ENCODE data around the gene NTRK1.

NTRK1 gene

DNA sequence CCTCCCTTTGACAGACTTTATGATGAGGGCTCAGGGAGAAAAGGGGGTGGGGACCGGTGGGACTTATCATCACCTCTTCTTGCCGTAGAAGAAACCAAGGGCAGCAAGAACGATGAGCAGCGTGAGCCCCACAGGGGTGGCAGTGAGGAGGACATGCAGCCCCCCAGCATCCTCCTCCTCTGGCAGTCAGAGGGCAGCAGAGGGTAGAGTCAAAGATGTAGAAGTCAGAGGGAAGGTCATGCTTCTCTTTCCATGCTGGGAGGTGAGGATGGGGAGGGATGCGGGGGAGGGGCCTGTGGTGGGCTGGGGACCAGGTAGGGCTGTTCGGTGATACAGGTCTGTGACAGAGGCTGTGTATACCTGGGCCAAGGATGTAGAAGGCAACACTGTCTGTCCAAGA, 16.6 kb upstream of the NTRK1 start:
- H3K4me3 ChIP-seq (ENCODE audit: low read depth, low read length), result no peak overlapping the region
- no peak for TF ChIP-seq CTCF (IDR thresholded peaks at IDR 0.05; ENCODE audit: low read depth, low read length, missing control alignments)
- DNase-seq (ENCODE audit: low read depth), result no peak

GRCh38 chr1:156844638-156845037, 16.0 kb upstream of the NTRK1 start:
- DNase-seq (ENCODE audit: low read depth), result no peak
- no peak overlapping the region for H3K4me3 ChIP-seq (ENCODE audit: low read depth, low read length)
- no peak for TF ChIP-seq CTCF (IDR thresholded peaks at IDR 0.05; ENCODE audit: low read depth, low read length, missing control alignments)

GRCh38 chr1:156845055-156845952, 15.4 kb upstream of the NTRK1 start:
- no peak for TF ChIP-seq CTCF (IDR thresholded peaks at IDR 0.05; ENCODE audit: low read depth, low read length, missing control alignments)
- no peak overlapping the region for H3K4me3 ChIP-seq (ENCODE audit: low read depth, low read length)
- no peak for DNase-seq (ENCODE audit: low read depth)

DNA sequence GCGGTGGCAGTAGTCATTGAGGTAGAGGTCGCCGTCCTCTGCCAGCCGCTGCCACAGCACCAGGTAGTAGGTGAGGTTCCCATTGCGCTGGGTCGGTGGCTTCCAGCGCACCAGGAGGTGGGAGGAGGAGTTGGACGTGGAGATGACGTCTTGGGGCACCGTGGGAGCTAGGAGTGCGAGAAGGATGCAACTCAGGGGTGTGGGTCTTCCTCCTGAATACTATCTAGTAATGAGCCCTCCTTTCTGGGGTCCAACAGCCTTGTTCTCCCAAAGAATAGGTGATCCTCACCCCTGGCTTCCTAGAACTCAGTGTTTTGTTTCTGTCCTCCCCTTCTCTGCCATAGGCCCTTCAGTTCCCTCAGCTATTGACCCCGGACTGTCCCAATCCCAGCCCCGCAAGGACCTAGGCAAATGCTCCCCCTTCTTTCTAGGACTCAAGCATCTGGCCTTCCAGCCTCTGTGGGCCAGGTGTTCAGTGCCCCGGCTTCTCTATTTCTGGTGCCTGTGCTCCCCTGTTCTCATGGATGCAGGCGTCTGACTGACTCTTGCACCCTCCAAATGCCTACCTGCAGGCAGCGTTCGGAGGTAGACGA, 14.6 kb upstream of the NTRK1 start:
- no peak overlapping the region for H3K4me3 ChIP-seq (ENCODE audit: low read depth, low read length)
- DNase-seq (ENCODE audit: low read depth), result no peak
- no peak for TF ChIP-seq CTCF (IDR thresholded peaks at IDR 0.05; ENCODE audit: low read depth, low read length, missing control alignments)

DNA sequence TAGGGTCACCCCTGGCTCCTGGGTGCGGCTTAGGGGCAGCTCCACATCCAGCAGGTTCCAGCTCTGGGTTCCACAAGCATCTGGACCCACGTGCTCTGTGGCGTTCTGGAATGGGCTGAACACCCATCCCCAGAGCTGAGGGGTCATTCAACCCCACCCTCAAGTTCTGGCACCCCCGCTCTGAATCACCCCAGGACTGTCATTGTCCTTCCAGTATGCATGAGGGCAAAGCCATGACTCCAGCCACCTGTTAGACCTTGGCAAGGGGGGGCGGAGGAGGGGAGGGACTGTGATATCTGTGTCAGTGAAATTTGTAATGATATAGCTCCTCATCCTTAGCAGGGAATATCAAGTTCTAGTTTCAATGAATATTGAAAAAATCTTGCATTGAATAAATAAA, 14.0 kb upstream of the NTRK1 start:
- H3K4me3 ChIP-seq (ENCODE audit: low read depth, low read length), result no peak overlapping the region
- no peak for TF ChIP-seq CTCF (IDR thresholded peaks at IDR 0.05; ENCODE audit: low read depth, low read length, missing control alignments)
- no peak for DNase-seq (ENCODE audit: low read depth)

DNA sequence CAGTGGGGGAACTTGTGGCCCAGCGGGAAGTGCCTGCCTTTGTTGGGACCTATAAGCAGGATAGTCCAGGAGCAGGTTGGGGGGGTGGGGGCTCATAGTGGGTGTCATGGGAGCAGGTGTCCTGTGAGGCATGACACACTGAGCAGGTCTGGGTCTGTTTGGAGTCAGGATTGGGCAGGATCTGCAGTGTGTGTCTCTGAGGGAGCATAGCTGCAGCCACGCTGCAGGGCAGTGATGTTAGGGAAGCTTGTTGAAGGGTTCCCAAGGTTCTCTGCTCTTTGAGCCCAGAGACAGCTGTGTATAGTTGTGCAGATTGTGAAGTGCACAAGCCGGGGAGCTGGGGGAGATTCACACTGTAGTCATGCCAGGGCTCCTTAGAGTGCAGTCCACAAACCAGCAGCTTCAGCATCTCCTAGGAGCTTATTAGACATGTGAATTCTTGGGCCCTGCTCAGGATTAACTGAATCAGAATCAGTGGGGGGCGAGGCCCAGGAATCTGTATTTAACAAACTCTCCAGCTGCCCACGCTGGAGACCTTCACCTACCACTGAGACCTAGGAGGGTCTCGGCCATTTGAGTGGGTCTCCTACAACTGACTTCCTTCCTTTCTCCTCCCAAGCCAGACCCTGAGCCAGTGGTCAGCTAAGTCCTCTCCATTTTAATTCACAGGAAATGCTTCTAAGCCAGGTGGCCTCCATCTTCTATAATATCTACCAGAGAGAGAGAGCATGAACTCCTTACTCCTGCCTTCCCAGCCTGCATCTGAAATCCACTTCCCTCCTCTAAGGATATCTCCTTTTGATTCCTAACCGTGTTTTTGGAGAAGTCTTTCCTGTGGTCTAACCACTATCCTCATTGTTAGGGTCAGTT, 12.8 kb upstream of the NTRK1 start:
- TF ChIP-seq CTCF (IDR thresholded peaks at IDR 0.05; ENCODE audit: low read depth, low read length, missing control alignments), result no peak
- no peak overlapping the region for H3K4me3 ChIP-seq (ENCODE audit: low read depth, low read length)
- no peak for DNase-seq (ENCODE audit: low read depth)

Measured in GM12864 (cell line).